B cell (primary cell): ENCODE measurements around the gene SLC35F3. TPM values are rescaled to one million over a fixed set of nuclear protein-coding genes. Genes with fewer than 3 reads are reported as not detected.

Experiments
- ATAC-seq: fragments of 200-7000 bp; cut with Tn5 transposase; one replicate; pipeline ENCODE4 v1.10.0; 2021; ENCODE audit warnings: low read depth, mild to moderate bottlenecking, moderate number of reproducible peaks, moderate library complexity
- CTCF ChIA-PET: fragments of 350-600 bp; sonication (Branson Sonifier 250); formaldehyde crosslinking; loops from one replicate; lab custom pipeline; 2021; ENCODE audit warnings: antibody characterized with exemption, inconsistent platforms; lab: Charles Lee
- POLR2A ChIA-PET: fragments of 350-600 bp; sonication (Branson Sonifier 250); formaldehyde crosslinking; loops from one replicate; lab custom pipeline; 2021; ENCODE audit warnings: antibody characterized with exemption; lab: Charles Lee
- DNase-seq: peaks from one replicate; pipeline ENCODE4 v3.0.0; 2013
- H2AFZ ChIP-seq: 2 replicates; pipeline ENCODE4 v1.6.1; 2012; ENCODE audit warnings: mild to moderate bottlenecking, low read depth, low read length; ENCODE audit not compliant: insufficient read depth, poor library complexity, severe bottlenecking
- H3K27ac ChIP-seq, 2 donors: 1 replicate in 1 of 2; 2 replicates in 1 of 2; pipeline ENCODE4 v1.5.1; 2012 to 2013; ENCODE audit warnings: low read length in 2 of 2, mild to moderate bottlenecking in 2 of 2, moderate library complexity in 1 of 2
- H3K27me3 ChIP-seq, 4 experiments: fragments of 200-600 bp in 1 of 4; sonication (generic) in 1 of 4; replicated peaks in 1 of 4; 1 replicate in 2 of 4; 2 replicates in 2 of 4; pipeline versions ENCODE4 v1.6.1 to v1.7.0; 2013 to 2016; ENCODE audit warnings: low read length in 3 of 4, mild to moderate bottlenecking in 2 of 4, mixed read lengths in 1 of 4, moderate library complexity in 1 of 4; ENCODE audit not compliant: insufficient read depth in 4 of 4, control insufficient read depth in 3 of 4; ENCODE audit errors: control extremely low read depth in 1 of 4
- H3K36me3 ChIP-seq, 2 experiments: replicated peaks in 1 of 2; 1 replicate in 1 of 2; 2 replicates in 1 of 2; pipeline versions ENCODE4 v1.6.1 to v1.7.1; 2013; ENCODE audit warnings: low read length in 1 of 2; ENCODE audit not compliant: insufficient read depth in 2 of 2, control insufficient read depth in 1 of 2; ENCODE audit errors: control extremely low read depth in 1 of 2, extremely low read depth in 1 of 2
- H3K4me1 ChIP-seq, 2 donors: fragments of 200-600 bp in 1 of 2; sonication (generic) in 1 of 2; 1 replicate in 1 of 2; 2 replicates in 1 of 2; pipeline versions ENCODE4 v1.5.1 to v1.6.1; 2013 to 2017; ENCODE audit warnings: low read length in 2 of 2; ENCODE audit not compliant: control insufficient read depth in 2 of 2, insufficient read depth in 2 of 2
- H3K4me2 ChIP-seq: replicated peaks from 2 replicates; pipeline ENCODE3; 2012; ENCODE audit warnings: mild to moderate bottlenecking, low read depth, low read length; ENCODE audit not compliant: poor library complexity, severe bottlenecking
- H3K4me3 ChIP-seq, 5 experiments: fragments of 200-600 bp in 1 of 5; sonication (generic) in 1 of 5; 1 replicate in 3 of 5; 2 replicates in 2 of 5; pipeline versions ENCODE4 v1.5.1 to v1.7.0; 2011 to 2016; ENCODE audit warnings: low read length in 4 of 5, mild to moderate bottlenecking in 4 of 5, low read depth in 2 of 5, control low read depth in 1 of 5, moderate library complexity in 1 of 5; ENCODE audit not compliant: insufficient read depth in 1 of 5; ENCODE audit errors: control extremely low read depth in 1 of 5, extremely low read depth in 1 of 5
- H3K79me2 ChIP-seq: fragments of 200-600 bp; sonication (generic); one replicate; pipeline ENCODE4 v1.6.0; 2016; ENCODE audit warnings: low read length; ENCODE audit not compliant: control insufficient read depth, insufficient read depth
- H3K9ac ChIP-seq: fragments of 200-600 bp; sonication (generic); 2 replicates; pipeline ENCODE4 v1.6.1; 2017; ENCODE audit warnings: mild to moderate bottlenecking, low read length, moderate library complexity
- H3K9me3 ChIP-seq, 3 donors: one replicate each; pipeline versions ENCODE4 v1.6.1 to v1.7.1; 2013; ENCODE audit warnings: low read length in 2 of 3; ENCODE audit not compliant: control insufficient read depth in 2 of 3, insufficient read depth in 1 of 3; ENCODE audit errors: control extremely low read depth in 1 of 3
- H4K20me1 ChIP-seq: 2 replicates; pipeline ENCODE4 v1.6.0; 2012; ENCODE audit warnings: mild to moderate bottlenecking, low read length; ENCODE audit not compliant: insufficient read depth, control insufficient read depth, poor library complexity, severe bottlenecking
- H3K27ac Mint-ChIP-seq: one replicate; pipeline ENCODE4 v1.8.0; 2021; ENCODE audit warnings: mixed read lengths
- H3K27me3 Mint-ChIP-seq: one replicate; pipeline ENCODE4 v1.8.0; 2021; ENCODE audit warnings: mixed read lengths
- H3K4me1 Mint-ChIP-seq: one replicate; pipeline ENCODE4 v1.8.0; 2021; ENCODE audit warnings: mixed read lengths
- H3K4me3 Mint-ChIP-seq: one replicate; pipeline ENCODE4 v1.8.0; 2021; ENCODE audit warnings: mixed read lengths
- H3K9me3 Mint-ChIP-seq: one replicate; pipeline ENCODE4 v1.8.0; 2022; ENCODE audit warnings: mixed read lengths; ENCODE audit not compliant: insufficient read depth
- CTCF ChIP-seq: fragments of 200-600 bp; IDR thresholded peaks from one replicate; pipeline ENCODE4 v1.8.0; 2022; ENCODE audit warnings: antibody characterized with exemption, mild to moderate bottlenecking
- EZH2 ChIP-seq: IDR thresholded peaks from 2 replicates; pipeline ENCODE4 v1.6.1; 2012; ENCODE audit warnings: borderline replicate concordance, low read depth, mild to moderate bottlenecking, moderate library complexity, low read length; ENCODE audit not compliant: insufficient read depth, poor library complexity, severe bottlenecking
- WGBS: methylation state at CpG from one replicate; pipeline ENCODE4 v1.1.5; 2013; ENCODE audit warnings: missing lambda C conversion rate; ENCODE audit not compliant: insufficient coverage; 5-methylcytosine and 5-hydroxymethylcytosine counted together
- intact Hi-C: fragments of 100-400 bp; cut with micrococcal nuclease; formaldehyde crosslinking; loops from one replicate; pipeline ENCODE4 v1.10.0; 2022
- polyA minus RNA-seq: library from RNA; depleted of rRNA, polyadenylated mRNA; stranded (reverse); fragments of >200 nt; gene quantifications from 2 replicates; pipeline ENCODE4 v1.2.3, GENCODE V29; 2012
- polyA plus RNA-seq: library from polyadenylated mRNA; depleted of rRNA; stranded (reverse); fragments of >200 nt; gene quantifications from 2 replicates; pipeline ENCODE4 v1.2.3, GENCODE V29; 2012
- total RNA-seq, 2 donors: library from RNA; stranded (reverse); fragments of 120-200 nt in 1 of 2; gene quantifications; 1 replicate in 1 of 2; 2 replicates in 1 of 2; pipeline versions ENCODE4 v1.2.3 to v1.2.4, GENCODE V29; 2013 to 2022

SLC35F3 gene
- total RNA-seq: not detected in 2 replicates
- total RNA-seq (2013): 0.02 TPM
- polyA plus RNA-seq: not detected in 2 replicates
- not detected in 2 replicates for polyA minus RNA-seq

GRCh38 chr1:233904633-233905415, at the start of gene SLC35F3:
Gene SLC35F3 (plus strand): TSS chr1:233904676.
- ChIA-PET CTCF (no interaction called here), POLR2A (no interaction called here)
- Mint-ChIP-seq H3K4me3 (no peak within 1 kb of the TSS), H3K4me1 (peaks cover 1% of the 10 kb centered on the region), H3K27me3 (peaks cover 59% of the 10 kb centered on the region), H3K9me3 (no peaks in the 10 kb centered on the region), H3K27ac (no peak within 1 kb of the TSS)
- ATAC-seq (no peak), DNase-seq (no peak)
- Histone ChIP-seq H4K20me1 (no peaks in the 10 kb centered on the region), H3K36me3 (no peaks in the 10 kb centered on the region), H3K27ac (no peak within 1 kb of the TSS), H3K79me2 (no peaks in the 10 kb centered on the region), H3K4me1 (no peaks in the 10 kb centered on the region), H3K4me2 (no peak within 1 kb of the TSS), H3K9me3 (peaks cover 0 to 15% (median 0%) of the 10 kb centered on the region in 3 donors), H2AFZ (no peak within 1 kb of the TSS), H3K4me3 (no peak within 1 kb of the TSS), H3K9ac (no peak within 1 kb of the TSS), H3K27me3 (peaks cover 0 to 17% (median 14%) of the 10 kb centered on the region in 4 experiments)
- TF ChIP-seq EZH2 (no peak), CTCF (no peak)
- WGBS: 5% methylated on average over 101 of the region's 101 CpGs
- intact Hi-C loops: no loop called here

- intact Hi-C loops: no loop called here
- H3K9ac ChIP-seq: no peak overlapping the region
- no peak overlapping the region for H3K27ac ChIP-seq
- no peaks in the 10 kb centered on the region for H3K9me3 Mint-ChIP-seq
- H3K27me3 Mint-ChIP-seq: no peaks in the 10 kb centered on the region
- 67% methylated on average over 3 of the region's 4 CpGs for WGBS
- H2AFZ ChIP-seq: no peak overlapping the region
- ATAC-seq (no peak), DNase-seq (no peak)
- no peak overlapping the region for H3K4me2 ChIP-seq
- ChIA-PET CTCF (no interaction called here), POLR2A (no interaction called here)
- H3K4me1 Mint-ChIP-seq: no peaks in the 10 kb centered on the region
- H3K9me3 ChIP-seq: no peaks in the 10 kb centered on the region
- no peaks in the 10 kb centered on the region for H3K4me1 ChIP-seq
- H3K27me3 ChIP-seq: no peaks in the 10 kb centered on the region
- H3K27ac Mint-ChIP-seq: no peak overlapping the region
- H3K79me2 ChIP-seq: no peaks in the 10 kb centered on the region
- H3K4me3 ChIP-seq: no peak overlapping the region
- TF ChIP-seq EZH2 (no peak), CTCF (no peak)
- H3K4me3 Mint-ChIP-seq: no peak overlapping the region
- no peaks in the 10 kb centered on the region for H4K20me1 ChIP-seq
- no peaks in the 10 kb centered on the region for H3K36me3 ChIP-seq
These were observed 45.0 kb upstream of the SLC35F3 start for GRCh38 chr1:233859446-233859845.
